Mucosa of rectum (tissue), 2 donors: Measurements from ENCODE around the gene JPT1.
A peak's percentile ranks its signal among the peaks of the same experiment; 100 is the strongest.

Experiments used
- H3K27ac ChIP-seq, 2 donors: one replicate each; pipeline ENCODE4 v1.7.0; 2013; ENCODE audit warnings: inconsistent platforms in 2 of 2, low read depth in 2 of 2, low read length in 2 of 2
- H3K27me3 ChIP-seq, 2 donors: one replicate each; pipeline ENCODE4 v1.7.0; 2013; ENCODE audit warnings: low read length in 2 of 2; ENCODE audit not compliant: control insufficient read depth in 2 of 2, insufficient read depth in 2 of 2
- H3K36me3 ChIP-seq, 2 donors: one replicate each; pipeline ENCODE4 v1.7.0; 2013; ENCODE audit warnings: low read length in 2 of 2; ENCODE audit not compliant: control insufficient read depth in 2 of 2, insufficient read depth in 2 of 2
- H3K4me1 ChIP-seq, 2 donors: one replicate each; pipeline ENCODE4 v1.7.0; 2013; ENCODE audit warnings: low read length in 2 of 2, mild to moderate bottlenecking in 1 of 2; ENCODE audit not compliant: control insufficient read depth in 2 of 2, insufficient read depth in 2 of 2
- H3K4me3 ChIP-seq, 2 donors: one replicate each; pipeline ENCODE4 v1.7.0; 2013; ENCODE audit warnings: low read length in 2 of 2
- H3K9ac ChIP-seq, 2 donors: one replicate each; pipeline ENCODE4 v1.7.0; 2013; ENCODE audit warnings: low read length in 2 of 2, low read depth in 1 of 2, mild to moderate bottlenecking in 1 of 2
- H3K9me3 ChIP-seq, 2 donors: one replicate each; pipeline ENCODE4 v1.7.0; 2013; ENCODE audit warnings: low read length in 2 of 2; ENCODE audit not compliant: control insufficient read depth in 2 of 2
- donor health status: healthy.
- donor health status: Normal muscosa, but diverticular disease.

Gene JPT1

DNA sequence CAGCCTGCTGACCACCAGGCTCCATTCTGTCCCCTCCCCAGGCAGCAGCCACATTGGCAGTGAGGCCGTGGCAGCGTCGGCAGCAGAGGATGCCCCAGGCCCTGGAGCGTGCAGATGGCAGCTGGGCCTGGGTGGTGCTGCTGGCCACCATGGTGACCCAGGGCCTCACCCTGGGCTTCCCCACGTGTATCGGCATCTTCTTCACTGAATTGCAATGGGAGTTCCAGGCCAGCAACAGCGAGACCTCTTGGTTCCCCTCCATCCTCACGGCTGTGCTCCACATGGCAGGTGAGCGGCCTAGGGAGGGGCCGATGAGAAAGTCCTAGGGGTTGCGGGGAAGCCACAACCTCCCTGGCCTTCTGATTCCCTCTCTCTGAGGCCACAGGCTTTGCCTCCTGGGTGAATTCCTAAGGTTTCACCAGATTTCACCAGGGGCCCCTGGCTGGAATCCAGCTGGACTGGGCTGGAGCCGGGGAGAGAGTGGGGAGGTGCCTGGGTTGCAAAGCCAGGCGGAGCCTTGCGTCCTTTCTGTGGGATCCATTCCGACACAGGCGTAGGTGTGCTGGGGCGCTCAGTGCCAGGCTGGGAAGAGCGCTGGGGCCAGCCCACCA is 60.7 kb downstream of the JPT1 start:
- Histone ChIP-seq H3K27ac (peak overlapping the region; percentile 95 to 96), H3K4me1 (peaks cover 57 to 66% of the 10 kb centered on the region in 2 donors), H3K9ac (peak overlapping the region in 1 of 2 donors; percentile 70), H3K4me3 (no peak overlapping the region), H3K9me3 (no peaks in the 10 kb centered on the region), H3K27me3 (no peaks in the 10 kb centered on the region), H3K36me3 (peaks cover 3 to 5% of the 10 kb centered on the region in 2 donors)

DNA sequence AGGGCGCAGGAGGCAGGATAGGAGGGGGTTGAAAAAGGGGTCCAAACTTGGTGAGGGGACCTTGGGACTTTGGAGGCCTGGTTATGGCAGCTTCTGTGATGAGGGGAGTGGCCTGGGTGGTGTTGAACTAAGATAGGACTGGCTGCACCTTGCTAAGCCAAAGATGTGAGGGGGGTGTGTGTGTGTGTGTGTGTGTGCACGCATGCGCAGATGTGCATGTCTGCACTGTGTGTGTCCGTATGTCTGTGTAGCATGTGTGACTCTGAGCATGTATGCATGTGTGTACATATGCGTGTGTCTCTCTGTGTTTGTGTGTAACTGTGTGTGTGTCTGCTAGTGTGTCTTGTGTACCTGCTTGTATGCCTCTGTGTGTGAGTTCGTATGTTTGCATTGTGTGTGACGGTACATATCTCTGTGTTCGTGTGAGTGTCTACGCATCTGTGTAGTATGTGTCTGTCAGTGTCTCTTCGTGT is 62.4 kb downstream of the JPT1 start:
- Histone ChIP-seq H3K4me3 (peak overlapping the region; percentile 13 to 54), H3K9ac (peak overlapping the region; percentile 42 to 70)

DNA sequence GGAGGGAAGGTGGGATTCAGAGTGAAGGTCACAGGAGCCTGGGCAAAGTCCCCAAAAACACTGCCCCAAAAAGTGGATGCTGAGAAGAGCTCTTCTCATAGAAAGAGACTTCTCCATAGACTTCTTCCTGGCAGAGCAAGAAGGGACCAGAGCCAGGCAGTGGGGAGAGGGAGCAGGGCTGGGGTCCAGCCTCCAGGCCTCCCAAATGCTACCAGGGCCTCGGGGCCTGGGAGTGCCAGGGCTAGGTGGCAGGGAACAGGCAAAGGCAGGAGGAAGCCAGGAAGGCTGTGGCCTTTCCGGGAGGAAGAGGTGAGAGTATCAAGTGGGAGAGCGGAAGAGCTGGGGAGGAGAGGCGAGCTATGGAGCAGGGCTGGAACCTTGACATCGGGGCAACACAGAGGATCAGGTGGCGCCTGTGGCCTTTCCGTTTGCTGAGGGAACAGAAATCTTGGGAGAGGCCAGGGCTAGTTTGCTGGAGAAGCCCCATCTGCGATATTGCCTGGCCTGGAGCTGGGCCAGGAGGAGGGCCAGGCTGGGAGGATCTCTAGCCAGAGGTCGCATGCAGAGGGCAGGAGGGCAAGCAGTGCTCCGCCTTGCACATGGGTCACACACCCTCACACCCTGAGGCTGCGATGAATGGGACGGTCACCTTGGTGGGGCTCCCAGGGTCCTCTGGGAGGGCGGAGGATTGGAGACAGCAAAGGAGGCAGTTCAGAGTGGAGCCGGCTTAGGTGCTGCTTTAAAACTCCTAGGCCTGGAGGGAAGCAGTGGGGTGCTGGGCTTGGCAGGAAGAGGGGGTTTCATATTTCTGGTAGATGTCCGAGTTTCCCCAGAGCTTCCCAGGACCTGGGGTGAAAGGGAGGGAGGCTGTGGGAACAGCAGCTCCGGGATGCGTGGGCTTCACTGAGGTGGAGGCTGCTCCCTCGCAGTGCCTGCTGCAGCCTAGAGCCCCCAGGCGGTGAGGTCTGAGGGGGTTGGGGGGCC is 63.1 kb downstream of the JPT1 start:
- no peaks in the 10 kb centered on the region for H3K9me3 ChIP-seq
- H3K9ac ChIP-seq = peak overlapping the region; percentile 42 to 70
- peak overlapping the region; percentile 13 to 52 for H3K4me3 ChIP-seq
- H3K4me1 ChIP-seq = peaks cover 65 to 80% of the 10 kb centered on the region in 2 donors
- peak overlapping the region; percentile 95 to 96 for H3K27ac ChIP-seq
- no peaks in the 10 kb centered on the region for H3K36me3 ChIP-seq
- H3K27me3 ChIP-seq = no peaks in the 10 kb centered on the region

More for the DNA sequence above, 62.4 kb downstream of the JPT1 start:
- Histone ChIP-seq H3K27ac (peak overlapping the region; percentile 95 to 96), H3K9me3 (no peaks in the 10 kb centered on the region), H3K4me1 (peaks cover 63 to 77% of the 10 kb centered on the region in 2 donors), H3K36me3 (no peaks in the 10 kb centered on the region), H3K27me3 (no peaks in the 10 kb centered on the region)

DNA sequence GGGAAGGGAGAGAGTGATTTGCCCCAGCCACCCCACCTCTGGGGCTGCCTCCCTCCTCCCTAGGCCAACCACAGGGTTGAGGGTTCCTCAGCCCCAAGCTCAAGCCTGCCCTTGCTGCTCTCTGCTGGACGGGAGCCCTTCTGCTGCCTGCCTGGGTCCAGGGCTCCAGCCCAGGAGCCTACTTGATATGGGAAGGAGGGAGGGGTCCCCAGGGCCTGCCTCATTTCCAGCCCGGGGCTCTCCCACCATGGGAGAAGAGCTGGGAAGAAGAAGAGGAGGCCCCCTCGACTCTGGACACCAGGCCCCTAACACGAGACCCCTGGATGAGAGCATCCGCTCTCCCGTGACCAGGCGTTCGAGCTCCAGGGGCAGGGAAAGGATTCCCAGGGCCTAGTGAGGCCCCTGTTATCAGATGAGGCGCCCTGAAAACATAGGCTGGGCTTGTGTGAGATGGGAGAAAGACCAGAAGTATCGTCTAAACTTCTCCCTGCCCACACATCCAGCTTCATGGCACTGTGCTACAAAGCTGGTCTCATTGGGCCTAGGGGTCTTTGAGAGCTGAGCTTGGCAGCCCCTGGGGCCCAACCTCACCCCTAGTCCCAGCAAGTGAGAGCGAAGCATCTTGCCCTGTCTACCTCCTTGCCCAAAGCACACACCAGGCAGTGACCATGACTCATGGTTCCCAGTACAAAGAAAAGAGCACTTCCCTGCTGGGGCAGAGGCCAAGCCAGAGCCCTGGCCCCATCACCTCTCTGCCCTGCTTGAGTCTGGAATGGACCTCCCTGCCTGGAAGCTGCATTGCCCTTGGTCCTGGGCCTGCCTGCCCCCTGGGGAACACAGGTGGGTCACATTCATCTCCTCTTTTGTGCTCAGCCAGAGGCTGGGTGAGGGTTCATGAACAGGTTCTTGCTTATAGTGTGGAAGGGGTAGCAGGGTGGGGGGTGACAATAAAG is 65.6 kb downstream of the JPT1 start:
- Histone ChIP-seq H3K9me3 (no peaks in the 10 kb centered on the region), H3K9ac (peak overlapping the region; percentile 91 to 92), H3K27ac (peak overlapping the region; percentile 98), H3K4me3 (peak overlapping the region; percentile 70 to 82), H3K27me3 (no peaks in the 10 kb centered on the region), H3K36me3 (no peaks in the 10 kb centered on the region), H3K4me1 (peaks cover 54 to 65% of the 10 kb centered on the region in 2 donors)

DNA sequence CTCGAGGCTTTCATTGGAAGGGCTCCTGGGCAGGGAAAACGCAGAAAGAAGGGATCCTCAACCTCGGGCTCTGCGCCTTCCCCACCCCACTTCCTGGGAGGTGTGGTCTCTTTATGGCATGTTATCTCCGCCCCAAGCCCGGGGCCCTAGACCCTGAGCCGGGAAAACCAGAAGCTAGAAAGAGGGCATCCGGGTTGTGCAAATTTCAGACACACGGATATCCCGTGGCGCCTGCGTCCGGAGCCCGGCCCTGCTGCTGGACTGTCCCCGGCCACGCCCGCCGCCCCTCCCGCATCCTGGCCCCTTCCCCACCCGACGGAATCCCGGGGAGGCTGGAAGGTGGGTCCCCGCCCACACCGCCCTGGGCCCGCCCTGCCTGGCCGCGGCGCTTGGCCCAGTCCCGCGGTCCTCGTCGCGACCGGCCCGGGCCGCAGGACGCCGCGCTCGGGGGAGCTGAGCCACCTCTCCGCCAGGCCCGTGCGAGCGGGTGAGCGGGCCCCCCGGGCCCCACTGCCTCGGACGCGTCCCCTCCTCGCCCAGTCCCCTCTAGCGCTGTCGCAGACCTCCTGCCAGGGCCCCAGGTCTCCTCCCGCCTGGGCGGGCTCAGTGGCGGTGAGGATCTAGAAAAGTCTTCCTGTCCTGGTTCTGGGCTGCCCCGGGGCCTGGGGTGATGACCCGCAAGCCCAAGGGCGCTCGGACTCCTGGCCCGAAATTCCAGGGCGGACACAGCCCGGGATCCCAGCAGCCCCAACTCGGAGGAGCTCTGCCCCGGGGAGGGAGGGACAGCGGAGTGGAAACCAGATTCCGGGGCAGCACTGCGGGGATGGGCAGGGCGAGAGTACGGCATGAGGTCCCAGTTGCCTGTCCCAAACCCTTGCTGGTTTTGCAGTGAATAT is 66.5 kb downstream of the JPT1 start, which contains the start of gene SLC16A5:
Gene SLC16A5 (plus strand): TSS at position 397 of the 896 bp plus-strand sequence. CDS start 5,683 bp downstream, outside the sequence.
- peak within 1 kb of the TSS; percentile 98 for H3K27ac ChIP-seq
- peaks cover 45 to 55% of the 10 kb centered on the region in 2 donors for H3K4me1 ChIP-seq
- no peaks in the 10 kb centered on the region for H3K36me3 ChIP-seq
- peak within 1 kb of the TSS; percentile 70 to 82 for H3K4me3 ChIP-seq
- no peaks in the 10 kb centered on the region for H3K9me3 ChIP-seq
- peak within 1 kb of the TSS; percentile 91 to 92 for H3K9ac ChIP-seq
- no peaks in the 10 kb centered on the region for H3K27me3 ChIP-seq

DNA sequence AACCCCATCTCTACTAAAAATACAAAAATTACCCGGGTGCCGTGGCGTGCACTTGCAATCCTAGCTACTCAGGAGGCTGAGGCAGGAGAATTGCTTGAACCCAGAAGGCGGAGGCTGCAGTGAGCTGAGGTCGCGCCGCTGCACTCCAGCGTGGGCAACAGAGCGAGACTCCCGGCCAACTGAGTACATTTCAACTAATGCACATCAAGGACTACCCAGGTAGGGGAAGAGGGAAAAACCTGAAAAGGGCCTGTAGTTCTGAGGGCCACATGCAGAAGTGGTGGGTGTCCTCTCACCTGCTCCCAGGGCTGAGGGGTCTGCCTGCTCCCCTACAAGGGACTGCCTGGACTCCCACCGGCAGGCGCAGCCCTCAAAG is 67.1 kb downstream of the JPT1 start:
- H3K4me3 ChIP-seq = peak overlapping the region; percentile 70 to 82
- H3K9ac ChIP-seq = peak overlapping the region; percentile 85 to 91
- H3K27ac ChIP-seq = peak overlapping the region; percentile 98
- H3K36me3 ChIP-seq = no peaks in the 10 kb centered on the region
- H3K27me3 ChIP-seq = no peaks in the 10 kb centered on the region
- peaks cover 39 to 50% of the 10 kb centered on the region in 2 donors for H3K4me1 ChIP-seq
- no peaks in the 10 kb centered on the region for H3K9me3 ChIP-seq

DNA sequence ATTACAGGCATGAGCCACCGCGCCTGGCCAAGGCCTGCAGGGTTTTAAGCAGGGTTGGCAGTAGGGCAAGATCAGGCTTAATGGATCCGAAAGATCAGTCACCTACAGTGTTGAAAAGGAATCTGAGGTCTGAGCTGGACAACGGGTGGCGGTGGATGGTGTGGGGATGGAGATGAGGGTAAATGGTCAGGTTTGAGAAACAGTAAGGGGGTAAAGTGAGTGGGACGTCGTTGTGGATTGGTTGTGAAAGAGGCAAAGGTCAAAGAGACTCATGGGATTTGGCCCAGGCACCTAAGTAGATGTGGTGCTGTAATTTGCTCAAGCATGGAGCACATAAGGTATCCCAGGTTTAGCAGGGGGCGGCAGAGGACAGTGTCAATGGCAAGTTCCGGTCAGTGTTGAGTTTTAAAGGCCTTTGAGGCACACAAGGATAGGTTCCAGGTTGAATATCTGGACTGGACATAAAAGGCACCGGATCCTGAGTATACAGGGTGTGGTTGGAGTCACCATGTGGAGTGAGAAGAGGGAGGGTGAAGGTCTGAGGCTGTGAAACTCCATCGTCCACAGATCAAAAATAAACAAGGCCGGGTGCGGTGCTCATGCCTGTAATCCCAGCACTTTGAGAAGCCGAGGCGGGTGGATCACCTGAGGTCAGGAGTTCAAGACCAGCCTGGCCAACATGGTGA is 67.7 kb downstream of the JPT1 start:
- Histone ChIP-seq H3K9ac (peak overlapping the region in 1 of 2 donors; percentile 52), H3K27me3 (no peaks in the 10 kb centered on the region), H3K27ac (peak overlapping the region; percentile 98), H3K9me3 (no peaks in the 10 kb centered on the region), H3K36me3 (no peaks in the 10 kb centered on the region), H3K4me1 (peaks cover 34 to 44% of the 10 kb centered on the region in 2 donors), H3K4me3 (peak overlapping the region in 1 of 2 donors; percentile 82)
